Measurements from ENCODE around the gene RPEL1.

DNA sequence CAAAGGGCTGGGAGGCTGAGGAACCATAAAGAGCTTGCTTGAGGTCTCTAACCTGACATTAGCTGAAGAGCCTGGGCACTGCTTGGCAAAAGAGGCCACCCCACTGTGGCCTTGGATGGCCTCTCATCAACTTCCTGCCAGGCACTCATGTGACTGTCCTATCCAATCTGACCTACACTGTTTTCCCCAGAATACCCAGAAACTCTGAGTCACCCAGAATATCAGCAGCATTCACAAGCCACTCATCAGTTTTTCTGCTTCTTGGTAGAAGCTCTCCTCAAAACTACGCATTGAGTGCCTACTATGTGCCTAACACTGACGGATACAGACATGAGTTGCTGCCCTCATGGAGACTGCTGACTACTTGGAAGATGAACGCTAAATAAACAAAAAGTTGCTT lies 48.5 kb upstream of the RPEL1 start:
- TF ChIP-seq, protein P1, sequence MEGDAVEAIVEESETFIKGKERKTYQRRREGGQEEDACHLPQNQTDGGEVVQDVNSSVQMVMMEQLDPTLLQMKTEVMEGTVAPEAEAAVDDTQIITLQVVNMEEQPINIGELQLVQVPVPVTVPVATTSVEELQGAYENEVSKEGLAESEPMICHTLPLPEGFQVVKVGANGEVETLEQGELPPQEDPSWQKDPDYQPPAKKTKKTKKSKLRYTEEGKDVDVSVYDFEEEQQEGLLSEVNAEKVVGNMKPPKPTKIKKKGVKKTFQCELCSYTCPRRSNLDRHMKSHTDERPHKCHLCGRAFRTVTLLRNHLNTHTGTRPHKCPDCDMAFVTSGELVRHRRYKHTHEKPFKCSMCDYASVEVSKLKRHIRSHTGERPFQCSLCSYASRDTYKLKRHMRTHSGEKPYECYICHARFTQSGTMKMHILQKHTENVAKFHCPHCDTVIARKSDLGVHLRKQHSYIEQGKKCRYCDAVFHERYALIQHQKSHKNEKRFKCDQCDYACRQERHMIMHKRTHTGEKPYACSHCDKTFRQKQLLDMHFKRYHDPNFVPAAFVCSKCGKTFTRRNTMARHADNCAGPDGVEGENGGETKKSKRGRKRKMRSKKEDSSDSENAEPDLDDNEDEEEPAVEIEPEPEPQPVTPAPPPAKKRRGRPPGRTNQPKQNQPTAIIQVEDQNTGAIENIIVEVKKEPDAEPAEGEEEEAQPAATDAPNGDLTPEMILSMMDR (IDR thresholded peaks at IDR 0.05) = no peak
- no peak for TF ChIP-seq POLR2A (IDR thresholded peaks at IDR 0.05)

All from uterus (tissue), 2 donors.